WTC11 (cell line): ENCODE data around the gene F8.
"Not testable (repeated sequence)": the region's sequence is repeated elsewhere in the genome, so short reads cannot be mapped to it uniquely, and the experiment has no call there.

ENCODE experiments used
- ATF1 ChIP-seq: sonication (generic); formaldehyde crosslinking; IDR thresholded peaks from 2 replicates; pipeline ENCODE4 v1.8.1; 2023; ENCODE audit warnings: mild to moderate bottlenecking, moderate library complexity, missing genetic modification reagents
- KAT7 ChIP-seq: sonication (generic); formaldehyde crosslinking; IDR thresholded peaks from 2 replicates; pipeline ENCODE4 v1.8.1; 2023; ENCODE audit warnings: missing genetic modification reagents, mild to moderate bottlenecking, borderline replicate concordance
- NFYB ChIP-seq: sonication (generic); formaldehyde crosslinking; conservative IDR thresholded peaks from 2 replicates; pipeline ENCODE4 v1.8.0; 2022; ENCODE audit warnings: low read depth, missing genetic modification reagents
- SP1 ChIP-seq: sonication (generic); formaldehyde crosslinking; conservative IDR thresholded peaks from 2 replicates; pipeline ENCODE4 v1.8.1; 2022; ENCODE audit warnings: missing genetic modification reagents
- TEAD1 ChIP-seq: sonication (generic); formaldehyde crosslinking; IDR thresholded peaks from 2 replicates; pipeline ENCODE4 v1.8.0; 2022; ENCODE audit warnings: mild to moderate bottlenecking, missing genetic modification reagents
- ZBTB21 ChIP-seq: sonication (generic); formaldehyde crosslinking; IDR thresholded peaks from 2 replicates; pipeline ENCODE4 v1.8.1; 2023; ENCODE audit warnings: mild to moderate bottlenecking, missing genetic modification reagents, borderline replicate concordance
- ZNF263 ChIP-seq: sonication (generic); formaldehyde crosslinking; IDR thresholded peaks from 2 replicates; pipeline ENCODE4 v1.8.1; 2022; ENCODE audit warnings: low read depth, mild to moderate bottlenecking, moderate library complexity, missing genetic modification reagents
- TF ChIP-seq, protein P1 (sequence below): sonication (generic); formaldehyde crosslinking; conservative IDR thresholded peaks from 2 replicates; pipeline ENCODE4 v1.8.1; 2023; ENCODE audit warnings: mild to moderate bottlenecking, low read depth, missing genetic modification reagents, moderate library complexity
- TF ChIP-seq, protein P2 (sequence below): sonication (generic); formaldehyde crosslinking; IDR thresholded peaks from 2 replicates; pipeline ENCODE4 v1.8.1; 2022; ENCODE audit warnings: missing genetic modification reagents, borderline replicate concordance
- TF ChIP-seq, protein P3 (sequence below): fragments of 200-600 bp; IDR thresholded peaks from 2 replicates; pipeline ENCODE4 v1.8.0; 2022; ENCODE audit warnings: antibody characterized with exemption
- TF ChIP-seq, protein P4 (sequence below): sonication (generic); formaldehyde crosslinking; IDR thresholded peaks from 2 replicates; pipeline ENCODE4 v1.8.1; 2022; ENCODE audit warnings: low read depth, mild to moderate bottlenecking, moderate library complexity, missing genetic modification reagents, borderline replicate concordance
- TF ChIP-seq, protein P5 (sequence below): sonication (generic); formaldehyde crosslinking; IDR thresholded peaks from 2 replicates; pipeline ENCODE4 v1.8.1; 2022; ENCODE audit warnings: low read depth, missing genetic modification reagents, borderline replicate concordance

DNA sequence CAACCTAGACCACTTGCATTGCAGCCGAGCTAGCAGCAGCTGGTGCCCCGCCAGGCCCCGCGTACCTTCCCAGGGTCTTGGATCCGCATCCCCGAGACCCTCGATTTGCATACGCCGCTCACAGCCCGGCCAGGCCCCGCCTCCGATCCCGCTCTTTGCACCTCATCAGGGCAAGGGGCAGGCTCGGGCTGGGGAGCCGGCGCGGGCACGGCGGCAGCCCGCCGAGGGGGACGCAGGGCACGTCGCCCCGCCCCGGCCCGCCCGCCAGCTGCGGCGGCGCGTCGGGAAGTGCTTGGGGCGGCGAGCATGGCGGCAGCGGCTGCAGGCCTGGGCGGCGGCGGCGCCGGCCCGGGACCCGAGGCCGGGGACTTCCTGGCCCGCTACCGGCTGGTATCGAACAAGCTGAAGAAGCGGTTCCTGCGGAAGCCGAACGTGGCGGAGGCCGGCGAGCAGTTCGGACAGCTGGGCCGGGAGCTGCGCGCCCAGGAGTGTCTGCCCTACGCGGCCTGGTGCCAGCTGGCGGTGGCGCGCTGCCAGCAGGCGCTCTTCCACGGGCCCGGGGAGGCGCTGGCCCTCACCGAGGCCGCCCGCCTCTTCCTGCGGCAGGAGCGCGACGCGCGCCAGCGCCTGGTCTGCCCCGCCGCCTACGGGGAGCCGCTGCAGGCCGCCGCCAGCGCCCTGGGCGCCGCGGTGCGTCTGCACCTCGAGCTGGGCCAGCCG lies 136.3 kb downstream of the F8 start, which contains the start of gene F8A1:
- TF ChIP-seq, protein P1, sequence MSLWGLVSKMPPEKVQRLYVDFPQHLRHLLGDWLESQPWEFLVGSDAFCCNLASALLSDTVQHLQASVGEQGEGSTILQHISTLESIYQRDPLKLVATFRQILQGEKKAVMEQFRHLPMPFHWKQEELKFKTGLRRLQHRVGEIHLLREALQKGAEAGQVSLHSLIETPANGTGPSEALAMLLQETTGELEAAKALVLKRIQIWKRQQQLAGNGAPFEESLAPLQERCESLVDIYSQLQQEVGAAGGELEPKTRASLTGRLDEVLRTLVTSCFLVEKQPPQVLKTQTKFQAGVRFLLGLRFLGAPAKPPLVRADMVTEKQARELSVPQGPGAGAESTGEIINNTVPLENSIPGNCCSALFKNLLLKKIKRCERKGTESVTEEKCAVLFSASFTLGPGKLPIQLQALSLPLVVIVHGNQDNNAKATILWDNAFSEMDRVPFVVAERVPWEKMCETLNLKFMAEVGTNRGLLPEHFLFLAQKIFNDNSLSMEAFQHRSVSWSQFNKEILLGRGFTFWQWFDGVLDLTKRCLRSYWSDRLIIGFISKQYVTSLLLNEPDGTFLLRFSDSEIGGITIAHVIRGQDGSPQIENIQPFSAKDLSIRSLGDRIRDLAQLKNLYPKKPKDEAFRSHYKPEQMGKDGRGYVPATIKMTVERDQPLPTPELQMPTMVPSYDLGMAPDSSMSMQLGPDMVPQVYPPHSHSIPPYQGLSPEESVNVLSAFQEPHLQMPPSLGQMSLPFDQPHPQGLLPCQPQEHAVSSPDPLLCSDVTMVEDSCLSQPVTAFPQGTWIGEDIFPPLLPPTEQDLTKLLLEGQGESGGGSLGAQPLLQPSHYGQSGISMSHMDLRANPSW = not testable (repeated sequence)
- TF ChIP-seq, protein P2, sequence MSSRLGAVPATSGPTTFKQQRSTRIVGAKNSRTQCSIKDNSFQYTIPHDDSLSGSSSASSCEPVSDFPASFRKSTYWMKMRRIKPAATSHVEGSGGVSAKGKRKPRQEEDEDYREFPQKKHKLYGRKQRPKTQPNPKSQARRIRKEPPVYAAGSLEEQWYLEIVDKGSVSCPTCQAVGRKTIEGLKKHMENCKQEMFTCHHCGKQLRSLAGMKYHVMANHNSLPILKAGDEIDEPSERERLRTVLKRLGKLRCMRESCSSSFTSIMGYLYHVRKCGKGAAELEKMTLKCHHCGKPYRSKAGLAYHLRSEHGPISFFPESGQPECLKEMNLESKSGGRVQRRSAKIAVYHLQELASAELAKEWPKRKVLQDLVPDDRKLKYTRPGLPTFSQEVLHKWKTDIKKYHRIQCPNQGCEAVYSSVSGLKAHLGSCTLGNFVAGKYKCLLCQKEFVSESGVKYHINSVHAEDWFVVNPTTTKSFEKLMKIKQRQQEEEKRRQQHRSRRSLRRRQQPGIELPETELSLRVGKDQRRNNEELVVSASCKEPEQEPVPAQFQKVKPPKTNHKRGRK (CRISPR knock-in tag) = not testable (repeated sequence)
- not testable (repeated sequence) for TF ChIP-seq KAT7 (CRISPR knock-in tag); TEAD1 (CRISPR knock-in tag); NFYB; SP1 (CRISPR knock-in tag); ZBTB21 (CRISPR knock-in tag); ATF1 (CRISPR knock-in tag); ZNF263 (CRISPR knock-in tag)
- TF ChIP-seq, protein P3, sequence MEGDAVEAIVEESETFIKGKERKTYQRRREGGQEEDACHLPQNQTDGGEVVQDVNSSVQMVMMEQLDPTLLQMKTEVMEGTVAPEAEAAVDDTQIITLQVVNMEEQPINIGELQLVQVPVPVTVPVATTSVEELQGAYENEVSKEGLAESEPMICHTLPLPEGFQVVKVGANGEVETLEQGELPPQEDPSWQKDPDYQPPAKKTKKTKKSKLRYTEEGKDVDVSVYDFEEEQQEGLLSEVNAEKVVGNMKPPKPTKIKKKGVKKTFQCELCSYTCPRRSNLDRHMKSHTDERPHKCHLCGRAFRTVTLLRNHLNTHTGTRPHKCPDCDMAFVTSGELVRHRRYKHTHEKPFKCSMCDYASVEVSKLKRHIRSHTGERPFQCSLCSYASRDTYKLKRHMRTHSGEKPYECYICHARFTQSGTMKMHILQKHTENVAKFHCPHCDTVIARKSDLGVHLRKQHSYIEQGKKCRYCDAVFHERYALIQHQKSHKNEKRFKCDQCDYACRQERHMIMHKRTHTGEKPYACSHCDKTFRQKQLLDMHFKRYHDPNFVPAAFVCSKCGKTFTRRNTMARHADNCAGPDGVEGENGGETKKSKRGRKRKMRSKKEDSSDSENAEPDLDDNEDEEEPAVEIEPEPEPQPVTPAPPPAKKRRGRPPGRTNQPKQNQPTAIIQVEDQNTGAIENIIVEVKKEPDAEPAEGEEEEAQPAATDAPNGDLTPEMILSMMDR = not testable (repeated sequence)
- TF ChIP-seq, protein P4, sequence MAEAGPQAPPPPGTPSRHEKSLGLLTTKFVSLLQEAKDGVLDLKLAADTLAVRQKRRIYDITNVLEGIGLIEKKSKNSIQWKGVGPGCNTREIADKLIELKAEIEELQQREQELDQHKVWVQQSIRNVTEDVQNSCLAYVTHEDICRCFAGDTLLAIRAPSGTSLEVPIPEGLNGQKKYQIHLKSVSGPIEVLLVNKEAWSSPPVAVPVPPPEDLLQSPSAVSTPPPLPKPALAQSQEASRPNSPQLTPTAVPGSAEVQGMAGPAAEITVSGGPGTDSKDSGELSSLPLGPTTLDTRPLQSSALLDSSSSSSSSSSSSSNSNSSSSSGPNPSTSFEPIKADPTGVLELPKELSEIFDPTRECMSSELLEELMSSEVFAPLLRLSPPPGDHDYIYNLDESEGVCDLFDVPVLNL = not testable (repeated sequence)
- TF ChIP-seq, protein P5, sequence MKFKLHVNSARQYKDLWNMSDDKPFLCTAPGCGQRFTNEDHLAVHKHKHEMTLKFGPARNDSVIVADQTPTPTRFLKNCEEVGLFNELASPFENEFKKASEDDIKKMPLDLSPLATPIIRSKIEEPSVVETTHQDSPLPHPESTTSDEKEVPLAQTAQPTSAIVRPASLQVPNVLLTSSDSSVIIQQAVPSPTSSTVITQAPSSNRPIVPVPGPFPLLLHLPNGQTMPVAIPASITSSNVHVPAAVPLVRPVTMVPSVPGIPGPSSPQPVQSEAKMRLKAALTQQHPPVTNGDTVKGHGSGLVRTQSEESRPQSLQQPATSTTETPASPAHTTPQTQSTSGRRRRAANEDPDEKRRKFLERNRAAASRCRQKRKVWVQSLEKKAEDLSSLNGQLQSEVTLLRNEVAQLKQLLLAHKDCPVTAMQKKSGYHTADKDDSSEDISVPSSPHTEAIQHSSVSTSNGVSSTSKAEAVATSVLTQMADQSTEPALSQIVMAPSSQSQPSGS (CRISPR knock-in tag) = not testable (repeated sequence)
